GM19035 (cell line): ENCODE results near the gene PSMB5.

ENCODE experiments used
- ATAC-seq: cut with Tn5 transposase; IDR thresholded peaks from one replicate; pipeline ENCODE4 v1.9.1; 2021; ENCODE audit not compliant: unreplicated experiment

The PSMB5 gene

GRCh38 chr14:22976620-22977433 is 57.9 kb downstream of the PSMB5 start:
- no peak for ATAC-seq
